ENCODE measurements around the gene OR5T2. TPM values are rescaled to one million over a fixed set of nuclear protein-coding genes. Genes with fewer than 3 reads are reported as not detected.

Gene OR5T2
- total and polyA plus RNA-seq, 10 donors, result not detected

DNA sequence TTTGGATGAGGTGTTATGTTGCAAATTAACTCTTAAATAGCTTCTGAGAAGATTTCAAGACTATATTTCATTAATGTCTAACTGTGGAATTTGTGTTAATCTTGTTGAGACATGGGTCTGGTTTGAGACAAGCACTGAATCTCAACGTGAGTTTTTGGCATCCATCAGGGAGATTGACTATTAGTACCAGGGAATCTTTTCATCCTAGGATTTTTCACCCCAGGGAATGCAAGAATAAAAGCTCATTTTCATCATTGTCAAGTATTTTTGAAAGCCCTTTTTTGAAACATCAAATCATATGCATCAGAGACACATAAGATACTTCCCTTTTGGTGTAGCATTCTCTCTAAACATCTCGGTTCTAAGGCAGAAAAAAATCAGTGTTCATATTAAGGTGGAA, 19.5 kb downstream of the OR5T2 start:
- H3K4me1 ChIP-seq, result no peaks in the 10 kb centered on the region
- intact Hi-C loops (cut with DNase I; ENCODE audit: low total_unique reads), result no loop called here
- no peak overlapping the region for H3K27ac ChIP-seq
- WGBS, 5 donors, result 66 to 81% (median 74%) methylated on average over 2 of the region's 2 CpGs
- no peaks in the 10 kb centered on the region for H3K36me3 ChIP-seq
- DNase-seq, result no peak
- no peaks in the 10 kb centered on the region for H3K27me3 ChIP-seq (replicated peaks in 1 of 7)
- no peak overlapping the region for H3K4me3 ChIP-seq
- peaks cover 3 to 55% (median 33%) of the 10 kb centered on the region in 8 donors for H3K9me3 ChIP-seq
- TF ChIP-seq POLR2AphosphoS5 (IDR thresholded peaks at IDR 0.05), result no peak
- TF ChIP-seq POLR2A (IDR thresholded peaks at IDR 0.05), result no peak
- TF ChIP-seq CTCF (IDR thresholded peaks at IDR 0.05 in 8 of 11, conservative IDR thresholded peaks at IDR 0.05 in 3 of 11), result no peak

GRCh38 chr11:56207790-56208189, 26.3 kb downstream of the OR5T2 start:
- H3K27me3 ChIP-seq (replicated peaks in 1 of 7), result no peaks in the 10 kb centered on the region
- TF ChIP-seq POLR2A (IDR thresholded peaks at IDR 0.05), result no peak
- intact Hi-C loops (cut with DNase I; ENCODE audit: low total_unique reads), result no loop called here
- 45 to 63% (median 60%) methylated on average over 1 of the region's 1 CpG for WGBS, 5 donors
- H3K36me3 ChIP-seq, result no peaks in the 10 kb centered on the region
- H3K4me3 ChIP-seq, result no peak overlapping the region
- H3K4me1 ChIP-seq, result no peaks in the 10 kb centered on the region
- no peak for DNase-seq
- no peak overlapping the region for H3K27ac ChIP-seq
- peaks cover 0 to 49% (median 10%) of the 10 kb centered on the region in 8 donors for H3K9me3 ChIP-seq

- 63 to 70% (median 65%) methylated on average over 2 of the region's 2 CpGs for WGBS, 5 donors
- intact Hi-C loops (cut with DNase I; ENCODE audit: low total_unique reads), result no loop called here
- Histone ChIP-seq H3K36me3 (no peaks in the 10 kb centered on the region), H3K4me1 (no peaks in the 10 kb centered on the region), H3K9me3 (peaks cover 0 to 38% (median 13%) of the 10 kb centered on the region in 8 donors), H3K27me3 (replicated peaks in 1 of 7) (no peaks in the 10 kb centered on the region), H3K4me3 (no peak overlapping the region), H3K27ac (no peak overlapping the region)
- TF ChIP-seq POLR2AphosphoS5 (IDR thresholded peaks at IDR 0.05), result no peak
- DNase-seq, result no peak
Observed at GRCh38 chr11:56197367-56197766, 36.7 kb downstream of the OR5T2 start.

DNA sequence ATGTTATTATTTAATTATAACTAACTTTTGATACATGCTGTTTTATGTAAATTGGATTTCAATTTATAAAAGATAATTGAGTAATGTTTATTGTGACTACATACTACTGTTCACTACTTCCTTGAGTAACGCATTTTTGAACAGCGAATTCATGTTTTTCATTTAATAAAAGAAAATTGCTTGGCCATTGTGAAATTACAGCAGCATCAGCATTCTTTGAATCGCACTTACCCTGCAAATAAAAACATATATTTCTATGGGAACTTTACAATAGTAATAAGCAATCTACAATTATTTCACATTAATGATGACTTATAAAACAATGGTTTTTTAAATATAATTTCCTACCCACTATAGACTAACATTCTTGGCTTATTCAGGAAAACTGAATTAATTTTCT, 37.4 kb downstream of the OR5T2 start:
- no peak overlapping the region for H3K27ac ChIP-seq
- H3K4me3 ChIP-seq, result no peak overlapping the region
- 73 to 89% (median 80%) methylated on average over 3 of the region's 3 CpGs for WGBS, 5 donors
- H3K36me3 ChIP-seq, result no peaks in the 10 kb centered on the region
- TF ChIP-seq POLR2A (IDR thresholded peaks at IDR 0.05), result no peak
- no peak for DNase-seq
- intact Hi-C loops (cut with DNase I; ENCODE audit: low total_unique reads), result no loop called here
- H3K4me1 ChIP-seq, result no peaks in the 10 kb centered on the region
- H3K27me3 ChIP-seq (replicated peaks in 1 of 7), result no peaks in the 10 kb centered on the region
- H3K9me3 ChIP-seq, result peaks cover 0 to 39% (median 12%) of the 10 kb centered on the region in 8 donors

GRCh38 chr11:56188602-56189001, 45.5 kb downstream of the OR5T2 start:
- H3K27ac ChIP-seq, result no peak overlapping the region
- 86 to 92% (median 88%) methylated on average over 3 of the region's 3 CpGs for WGBS, 5 donors
- H3K27me3 ChIP-seq (replicated peaks in 1 of 7), result no peaks in the 10 kb centered on the region
- intact Hi-C loops (cut with DNase I; ENCODE audit: low total_unique reads), result no loop called here
- DNase-seq, result no peak
- no peak for TF ChIP-seq POLR2AphosphoS5 (IDR thresholded peaks at IDR 0.05)
- TF ChIP-seq CTCF (IDR thresholded peaks at IDR 0.05 in 8 of 11, conservative IDR thresholded peaks at IDR 0.05 in 3 of 11), result no peak
- TF ChIP-seq POLR2A (IDR thresholded peaks at IDR 0.05), result no peak
- no peaks in the 10 kb centered on the region for H3K4me1 ChIP-seq
- H3K9me3 ChIP-seq, result peaks cover 0 to 26% (median 14%) of the 10 kb centered on the region in 8 donors
- no peaks in the 10 kb centered on the region for H3K36me3 ChIP-seq
- H3K4me3 ChIP-seq, result no peak overlapping the region

- Histone ChIP-seq H3K27ac (no peak overlapping the region), H3K9me3 (peaks cover 0 to 34% (median 26%) of the 10 kb centered on the region in 8 donors), H3K4me1 (no peaks in the 10 kb centered on the region), H3K4me3 (no peak overlapping the region), H3K27me3 (replicated peaks in 1 of 7) (no peaks in the 10 kb centered on the region), H3K36me3 (no peaks in the 10 kb centered on the region)
- DNase-seq, result no peak
- intact Hi-C loops (cut with DNase I; ENCODE audit: low total_unique reads), result no loop called here
- TF ChIP-seq CTCF (IDR thresholded peaks at IDR 0.05 in 8 of 11, conservative IDR thresholded peaks at IDR 0.05 in 3 of 11) (no peak), POLR2A (IDR thresholded peaks at IDR 0.05) (no peak), POLR2AphosphoS5 (IDR thresholded peaks at IDR 0.05) (no peak)
Observed at GRCh38 chr11:56183459-56183858, 50.6 kb downstream of the OR5T2 start.
